RKO (cell line): Measurements from ENCODE around the gene ADGRL3.

Experiments used
- DNase-seq: peaks from one replicate; pipeline ENCODE4 v3.0.0-alpha.2; 2016; ENCODE audit warnings: low spot score

The ADGRL3 gene

DNA sequence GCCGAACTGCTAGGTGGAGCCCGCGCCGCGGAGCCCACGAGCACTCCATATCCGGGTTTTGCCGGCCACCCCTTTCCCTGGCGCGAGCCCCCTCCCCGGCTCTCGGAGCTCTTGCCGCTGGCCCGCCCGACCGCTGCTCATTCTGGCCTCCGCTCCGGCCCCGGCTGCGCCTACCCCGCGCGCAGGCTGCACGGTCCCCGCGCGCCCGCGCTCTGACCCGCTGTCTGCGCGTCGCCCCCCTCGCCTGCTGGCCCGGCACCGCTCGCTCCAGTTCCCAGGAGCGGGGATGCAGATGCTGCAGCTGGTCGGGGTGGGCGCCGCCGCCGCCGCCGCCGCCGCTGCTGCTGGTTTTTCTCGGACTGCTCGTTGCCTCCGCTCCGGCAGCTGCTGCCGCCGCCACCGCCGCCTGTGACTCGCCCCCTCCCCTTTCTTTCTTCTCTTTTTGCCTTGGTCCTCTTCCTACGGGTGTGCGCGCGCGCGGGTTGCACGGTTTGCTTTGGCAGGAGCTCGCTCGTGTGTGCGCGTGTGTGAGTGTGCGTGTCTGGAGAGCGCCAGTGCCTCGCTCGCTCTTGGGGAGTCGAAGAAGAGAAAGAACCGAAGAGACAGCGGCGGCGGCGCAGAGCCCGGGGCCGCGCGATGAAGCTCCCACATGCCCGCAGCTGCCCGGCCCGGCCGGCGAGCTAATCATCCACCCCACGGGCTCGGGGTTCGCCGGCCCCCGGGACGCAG is at the start of gene ADGRL3:
Gene ADGRL3 (plus strand): TSS at position 140 of the 729 bp plus-strand sequence.
- DNase-seq, result no peak

DNA sequence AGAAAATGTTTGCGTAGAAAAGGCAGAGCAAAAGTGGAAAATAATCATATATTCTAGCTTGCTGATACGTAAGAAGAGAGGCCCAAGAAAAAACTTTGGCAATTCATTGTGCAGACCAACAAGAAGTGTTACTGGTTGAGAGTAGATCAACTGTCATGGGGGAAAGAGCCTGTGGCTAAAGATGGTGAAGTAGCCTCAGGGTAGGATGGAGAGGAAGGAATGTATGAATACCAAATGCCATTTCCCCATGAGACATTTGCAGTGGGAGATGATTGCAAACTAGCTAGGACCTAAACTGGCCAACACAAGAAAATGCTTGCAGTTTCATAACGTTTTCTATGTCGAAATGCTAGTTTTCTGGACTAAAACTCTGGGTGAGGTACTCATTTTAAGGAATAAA is 47.7 kb upstream of the ADGRL3 start:
- no peak for DNase-seq

DNA sequence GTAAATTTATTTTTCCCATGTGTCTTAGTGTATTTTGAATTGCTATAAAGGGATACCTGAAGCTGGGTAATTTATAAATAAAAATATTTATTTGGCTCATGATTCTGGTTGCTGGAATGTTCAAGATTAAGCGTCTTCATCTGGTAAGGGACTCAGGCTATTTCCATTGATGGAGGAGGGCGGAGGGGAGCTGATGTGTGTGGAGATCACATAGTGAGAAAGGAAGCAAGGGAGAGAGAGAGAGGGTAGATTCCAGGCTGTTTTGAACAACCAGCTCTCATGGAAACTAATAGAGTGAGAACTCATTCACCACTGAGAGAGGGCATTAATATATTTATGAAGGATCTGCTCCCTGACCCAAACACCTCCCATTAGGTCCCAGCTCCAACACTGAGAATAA is 39.6 kb upstream of the ADGRL3 start:
- DNase-seq, result no peak

DNA sequence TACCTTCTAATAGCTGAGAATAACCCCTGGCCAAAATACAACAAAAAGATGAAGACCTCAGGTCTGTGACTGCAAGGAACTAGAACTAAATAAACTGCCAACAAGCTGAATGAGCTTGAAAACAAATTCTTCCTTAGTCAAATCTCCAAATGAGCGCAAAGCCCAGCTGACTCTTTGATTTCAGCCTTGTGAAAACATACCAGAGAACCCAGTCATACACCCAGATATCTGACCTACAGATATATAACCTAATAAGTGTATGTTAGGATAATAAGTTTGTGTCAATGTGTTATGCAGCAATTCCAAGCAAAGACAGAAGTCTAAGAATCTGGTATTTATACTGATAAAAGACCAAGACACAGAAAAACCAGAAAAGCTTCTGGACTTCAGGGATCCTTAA is 38.0 kb upstream of the ADGRL3 start:
- DNase-seq, result no peak

GRCh38 chr4:61173799-61174198 is 26.3 kb upstream of the ADGRL3 start:
- no peak for DNase-seq

DNA sequence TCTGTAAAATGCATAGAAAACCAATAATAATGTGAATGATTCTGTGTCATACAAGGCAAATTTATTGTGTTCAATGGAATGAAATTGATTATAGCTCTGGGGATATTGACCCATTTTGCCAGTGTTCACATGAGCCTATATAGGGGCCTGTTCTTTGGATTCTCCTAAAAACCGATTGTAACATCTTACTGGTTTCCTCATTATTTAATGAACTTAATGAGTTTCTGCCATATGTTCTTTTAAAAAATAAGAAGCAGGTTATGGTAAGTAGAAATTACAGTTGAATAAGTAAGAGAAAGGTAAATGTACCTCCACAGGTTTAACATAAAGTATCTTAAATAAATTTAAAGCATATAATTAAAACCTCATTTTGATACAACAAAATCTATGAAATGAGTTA is 24.6 kb upstream of the ADGRL3 start:
- DNase-seq, result no peak

GRCh38 chr4:61177367-61177766 is 22.8 kb upstream of the ADGRL3 start:
- no peak for DNase-seq

- DNase-seq, result no peak
Observed at GRCh38 chr4:61180405-61180804, 19.7 kb upstream of the ADGRL3 start.

- DNase-seq, result no peak
Observed at GRCh38 chr4:61182915-61183314, 17.2 kb upstream of the ADGRL3 start.

- no peak for DNase-seq
Observed at GRCh38 chr4:61185288-61185687, 14.8 kb upstream of the ADGRL3 start.

DNA sequence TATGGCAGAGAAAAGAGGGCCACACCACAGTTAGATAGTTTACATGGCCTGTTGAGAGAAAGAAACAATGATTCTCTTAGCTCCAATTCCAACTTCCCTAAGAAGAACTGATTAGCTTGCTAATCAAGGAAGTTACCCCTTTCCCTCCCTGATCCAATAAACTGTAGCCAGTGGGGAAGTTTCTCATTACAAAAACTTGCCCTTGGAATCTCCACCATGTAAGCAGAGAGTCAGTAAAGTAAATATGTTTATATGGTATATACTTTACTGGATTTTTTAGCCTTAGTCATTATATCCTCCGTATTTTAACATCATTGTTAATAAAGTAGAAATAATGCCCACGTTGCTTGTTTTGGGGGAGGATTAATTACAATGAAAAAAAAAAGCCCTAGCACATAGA is 7.7 kb upstream of the ADGRL3 start:
- DNase-seq, result no peak

- no peak for DNase-seq
Observed at GRCh38 chr4:61193863-61194262, 6.3 kb upstream of the ADGRL3 start.

DNA sequence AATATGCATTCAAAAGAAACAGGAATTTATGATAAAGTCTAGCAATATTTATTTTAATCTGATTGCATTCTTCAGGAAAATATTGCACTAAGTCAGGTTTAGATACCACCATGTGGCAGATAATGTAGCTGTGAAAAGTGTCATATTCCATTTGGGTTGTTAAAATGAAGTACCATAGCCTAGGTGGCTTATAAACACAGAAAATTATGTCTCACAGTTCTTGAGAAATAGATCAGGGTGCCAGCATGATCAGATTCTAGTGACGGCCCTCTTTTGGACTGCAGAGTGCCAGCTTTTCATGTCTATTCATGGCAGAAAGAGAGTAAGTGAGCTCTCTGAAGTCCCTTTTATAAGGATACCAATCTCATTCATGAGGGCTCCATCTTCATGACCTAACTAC is 5.6 kb upstream of the ADGRL3 start:
- DNase-seq, result no peak

DNA sequence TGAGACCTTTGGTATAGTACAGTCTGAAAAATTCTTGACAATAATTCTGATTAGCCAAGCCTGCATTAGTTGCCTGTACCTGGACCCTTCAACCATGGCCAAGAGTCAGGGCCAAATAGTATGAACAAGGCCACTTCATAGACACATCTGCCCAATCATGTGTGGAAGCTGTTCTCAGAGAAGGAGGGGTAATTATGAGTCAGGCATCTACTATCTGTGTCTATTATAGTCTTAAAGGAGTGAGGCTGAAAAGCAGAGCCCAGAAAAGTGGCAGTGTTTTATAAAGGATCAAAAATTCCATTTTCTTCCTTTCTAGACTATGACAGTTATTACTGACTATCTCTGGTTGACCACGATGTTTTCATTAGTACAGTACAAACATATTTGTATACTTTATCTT is 5.0 kb upstream of the ADGRL3 start:
- DNase-seq, result no peak

DNA sequence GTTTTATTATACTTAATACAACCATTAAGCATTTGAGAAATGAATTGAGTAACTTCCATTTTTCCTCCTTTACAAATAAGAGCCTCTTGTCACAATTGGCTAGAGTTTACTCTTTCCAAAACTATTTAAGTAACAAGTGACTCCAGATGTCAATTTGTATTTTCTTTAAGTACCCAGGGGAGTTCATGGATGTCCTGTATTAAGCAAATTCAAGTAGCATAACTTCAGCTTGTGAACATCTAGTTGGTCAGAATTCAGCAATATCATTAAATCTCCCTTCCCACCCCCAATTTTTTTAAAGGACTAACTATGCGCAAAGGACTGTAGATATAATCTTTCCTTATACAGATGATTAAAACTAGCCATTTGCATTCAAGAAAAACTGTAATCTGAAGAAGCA is 1.4 kb upstream of the ADGRL3 start:
- DNase-seq, result no peak

DNA sequence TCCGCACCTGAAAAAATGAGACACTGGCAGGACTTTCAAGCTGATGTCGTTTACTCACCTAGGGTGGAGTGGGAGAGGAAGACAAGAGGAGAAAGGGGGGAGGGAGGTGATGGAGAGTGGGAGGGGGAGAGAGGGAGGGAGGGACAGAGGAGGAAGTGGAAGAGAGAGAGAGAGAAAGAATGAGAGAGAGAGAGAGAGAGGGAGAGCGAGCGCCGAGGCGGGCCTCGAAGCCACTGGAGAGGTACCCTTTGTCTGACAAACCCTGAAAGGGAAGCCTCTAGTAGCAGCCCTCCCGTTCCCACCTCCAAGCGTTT is 296 bp upstream of the ADGRL3 start:
- DNase-seq, result no peak

GRCh38 chr4:61200916-61201526 is 895 bp downstream of the ADGRL3 start:
- DNase-seq, result no peak

DNA sequence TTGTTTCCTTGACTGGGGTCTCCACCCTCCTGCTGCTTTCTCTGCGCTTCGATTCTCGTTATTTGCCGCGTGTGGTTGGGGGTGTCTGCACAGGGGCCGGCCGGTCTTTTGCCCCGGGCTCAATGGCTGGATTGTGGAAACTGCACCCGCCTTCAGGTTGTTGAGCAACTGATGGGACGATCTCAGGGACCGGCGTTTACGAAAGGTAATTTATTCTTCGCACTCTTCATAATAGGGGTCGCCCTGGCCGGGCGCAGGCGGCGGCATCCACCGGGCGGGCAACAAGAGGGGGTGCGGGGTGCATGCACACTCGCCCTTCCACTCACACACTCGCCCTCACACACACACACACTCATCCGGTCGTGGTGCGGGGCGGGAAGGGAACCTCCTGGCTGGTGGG is 1.4 kb downstream of the ADGRL3 start:
- DNase-seq, result no peak

DNA sequence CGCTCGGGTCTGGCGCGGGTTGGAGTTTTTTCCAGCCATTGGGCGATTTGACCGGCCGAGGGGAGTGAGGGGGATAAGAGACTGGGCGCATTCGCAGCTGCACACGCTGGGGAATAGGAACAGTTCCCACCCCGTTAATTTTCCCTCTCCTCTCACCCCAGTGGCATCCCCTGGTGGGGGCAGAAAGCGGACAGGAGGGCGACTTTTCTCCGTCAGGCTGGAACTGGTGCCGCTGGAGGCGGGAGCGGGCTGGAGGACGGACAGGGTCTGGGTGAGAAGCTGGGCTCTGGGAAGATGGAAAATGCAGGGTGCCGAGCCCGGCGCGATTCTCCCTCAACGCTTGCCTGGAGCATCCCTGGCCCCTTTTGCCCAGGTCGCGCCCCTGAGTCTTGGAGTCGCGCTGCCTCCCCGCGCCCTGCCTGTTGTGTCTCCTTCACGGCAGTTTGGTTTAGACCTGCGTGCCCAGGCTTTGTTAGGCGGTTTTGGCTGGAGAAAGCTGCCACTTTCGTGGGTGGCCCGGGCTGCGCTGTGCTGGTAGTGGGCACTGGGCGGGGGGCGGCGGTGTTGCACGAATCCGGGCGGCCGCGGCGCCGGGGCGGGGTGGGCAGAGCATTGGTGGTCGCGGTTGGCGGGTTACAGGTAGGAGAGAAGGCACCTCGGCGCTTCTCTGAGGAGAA is 2.0 kb downstream of the ADGRL3 start:
- no peak for DNase-seq

DNA sequence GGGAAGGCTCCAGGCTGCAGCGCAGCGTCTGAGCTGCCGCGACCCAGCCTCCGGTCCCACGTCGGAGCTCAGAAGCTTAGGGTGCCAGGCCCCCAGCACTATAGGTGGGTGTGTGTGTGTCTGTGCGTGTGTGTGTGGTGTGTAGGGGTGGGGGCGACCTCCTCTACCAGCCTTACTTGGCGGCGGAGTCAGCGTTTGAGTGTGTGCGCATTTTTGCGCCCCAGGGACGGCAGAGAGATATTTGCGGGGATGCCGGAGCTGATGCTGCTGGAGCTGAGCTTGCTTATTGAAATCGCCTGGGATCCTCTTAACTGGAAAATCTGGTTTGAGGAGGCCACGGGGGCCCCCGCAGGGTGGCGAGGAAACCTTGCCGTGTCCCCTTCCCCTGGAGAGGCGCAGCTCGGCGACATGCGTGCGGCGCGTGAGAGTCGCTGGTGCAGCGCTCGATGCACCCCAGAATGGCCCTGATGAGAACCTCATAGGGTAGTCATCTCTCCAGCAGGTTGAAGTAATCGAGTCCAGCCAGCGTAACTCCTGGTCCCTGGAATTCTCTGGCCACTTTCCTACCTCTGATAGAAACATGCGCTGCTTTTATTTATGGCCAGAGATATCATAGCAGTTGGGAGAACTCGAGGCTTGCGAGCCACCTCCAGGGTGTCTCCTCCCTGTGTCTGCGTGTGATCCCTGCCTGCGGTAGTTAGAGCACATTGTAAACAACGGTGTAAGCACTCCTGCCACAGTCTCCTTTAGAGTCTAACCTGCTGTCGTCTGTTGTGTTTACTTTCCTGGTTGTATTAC is 2.7 kb downstream of the ADGRL3 start:
- DNase-seq, result no peak

- no peak for DNase-seq
Observed at GRCh38 chr4:61203436-61203790, 3.3 kb downstream of the ADGRL3 start.

- DNase-seq, result peak; percentile 62
Observed at GRCh38 chr4:61204353-61205060, 4.4 kb downstream of the ADGRL3 start.
